Measurements from ENCODE around the gene DAPK3.

- TF ChIP-seq CTCF (IDR thresholded peaks at IDR 0.05; ENCODE audit: low read length) (no peak), EZH2phosphoT487 (IDR thresholded peaks at IDR 0.05; ENCODE audit: low read length) (no peak)
Observed at GRCh38 chr19:4016486-4016885, 45.6 kb upstream of the DAPK3 start.
